Neural progenitor cell (in vitro differentiated cells): Measurements from ENCODE around the gene MATK.

ENCODE experiments used
- CTCF ChIP-seq: fragments of 200-600 bp; sonication (generic); IDR thresholded peaks from 2 replicates; pipeline ENCODE4 v1.5.1; 2017; ENCODE audit warnings: antibody characterized with exemption, mild to moderate bottlenecking
- EZH2 ChIP-seq: fragments of 200-600 bp; sonication (generic); IDR thresholded peaks from 2 replicates; pipeline ENCODE4 v1.6.1; 2017; ENCODE audit warnings: antibody characterized with exemption, mild to moderate bottlenecking, moderate library complexity

GRCh38 chr19:3804429-3804828 lies 18.2 kb upstream of the MATK start:
- TF ChIP-seq CTCF (no peak), EZH2 (no peak)
